ENCODE results near the gene SLC12A6. TPM values are rescaled to one million over a fixed set of nuclear protein-coding genes. Genes with fewer than 3 reads are reported as not detected.

SLC12A6 gene
- total RNA-seq, 2 experiments from 2014 or later = 11.5 to 14.9 TPM

- POLR2A ChIA-PET = interaction anchor here (1.0 to 1.5 kb wide), 3 partner anchors 9 to 18 kb away, joined by 3 to 4 read pairs (median 3); partner anchors contain the start of genes NOP10 and NUTM1
Observed at GRCh38 chr15:34325368-34325767, 12.2 kb downstream of the SLC12A6 start.

GRCh38 chr15:34324933-34325332, 12.6 kb downstream of the SLC12A6 start:
- H4K20me1 ChIP-seq (ENCODE audit: insufficient read depth, low read length) = no peaks in the 10 kb centered on the region
- BruUV-seq (replicated peaks) = no TSS peak
- DNase-seq (ENCODE audit: low spot score) = no peak
- H3K4me2 ChIP-seq (ENCODE audit: low read length) = no peak overlapping the region
- H3K79me2 ChIP-seq (ENCODE audit: insufficient read depth, low read depth, low read length) = no peaks in the 10 kb centered on the region
- intact Hi-C loops (cut with micrococcal nuclease; ENCODE audit: unreplicated experiment) = no loop called here
- no peak overlapping the region for H3K27ac ChIP-seq (ENCODE audit: low read depth, low read length, poor library complexity, severe bottlenecking)
- TF ChIP-seq, protein P1, sequence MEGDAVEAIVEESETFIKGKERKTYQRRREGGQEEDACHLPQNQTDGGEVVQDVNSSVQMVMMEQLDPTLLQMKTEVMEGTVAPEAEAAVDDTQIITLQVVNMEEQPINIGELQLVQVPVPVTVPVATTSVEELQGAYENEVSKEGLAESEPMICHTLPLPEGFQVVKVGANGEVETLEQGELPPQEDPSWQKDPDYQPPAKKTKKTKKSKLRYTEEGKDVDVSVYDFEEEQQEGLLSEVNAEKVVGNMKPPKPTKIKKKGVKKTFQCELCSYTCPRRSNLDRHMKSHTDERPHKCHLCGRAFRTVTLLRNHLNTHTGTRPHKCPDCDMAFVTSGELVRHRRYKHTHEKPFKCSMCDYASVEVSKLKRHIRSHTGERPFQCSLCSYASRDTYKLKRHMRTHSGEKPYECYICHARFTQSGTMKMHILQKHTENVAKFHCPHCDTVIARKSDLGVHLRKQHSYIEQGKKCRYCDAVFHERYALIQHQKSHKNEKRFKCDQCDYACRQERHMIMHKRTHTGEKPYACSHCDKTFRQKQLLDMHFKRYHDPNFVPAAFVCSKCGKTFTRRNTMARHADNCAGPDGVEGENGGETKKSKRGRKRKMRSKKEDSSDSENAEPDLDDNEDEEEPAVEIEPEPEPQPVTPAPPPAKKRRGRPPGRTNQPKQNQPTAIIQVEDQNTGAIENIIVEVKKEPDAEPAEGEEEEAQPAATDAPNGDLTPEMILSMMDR (conservative IDR thresholded peaks at IDR 0.05; ENCODE audit: low read length) = no peak
- no peak for TF ChIP-seq EZH2phosphoT487 (IDR thresholded peaks at IDR 0.05; ENCODE audit: borderline replicate concordance, low read depth, low read length)
- H3K9me2 ChIP-seq (ENCODE audit: insufficient read depth, low read length) = no peaks in the 10 kb centered on the region
- no peak overlapping the region for H3K4me3 ChIP-seq (ENCODE audit: low read depth, low read length, poor library complexity, severe bottlenecking)
- no peaks in the 10 kb centered on the region for H3K36me3 ChIP-seq (ENCODE audit: insufficient read depth, low read length)
- ChIA-PET POLR2A (interaction anchor here (1.0 to 1.5 kb wide), 2 partner anchors 9 to 18 kb away, joined by 3 to 4 read pairs; partner anchors contain the start of genes NOP10 and NUTM1), CTCF (ENCODE audit: unreplicated experiment) (no interaction called here)
- H3K4me1 ChIP-seq (ENCODE audit: insufficient read depth, low read length, poor library complexity, severe bottlenecking) = peaks cover 6% of the 10 kb centered on the region
- no peaks in the 10 kb centered on the region for H3K9me3 ChIP-seq (ENCODE audit: low read length)
- H2AFZ ChIP-seq (ENCODE audit: low read length) = no peak overlapping the region

More at GRCh38 chr15:34325368-34325767, 12.2 kb downstream of the SLC12A6 start:
- no TSS peak for BruUV-seq (replicated peaks)
- no peaks in the 10 kb centered on the region for H3K36me3 ChIP-seq (ENCODE audit: insufficient read depth, low read length)
- CTCF ChIA-PET (ENCODE audit: unreplicated experiment) = no interaction called here
- H3K4me1 ChIP-seq (ENCODE audit: insufficient read depth, low read length, poor library complexity, severe bottlenecking) = peaks cover 6% of the 10 kb centered on the region
- no peak for TF ChIP-seq EZH2phosphoT487 (IDR thresholded peaks at IDR 0.05; ENCODE audit: borderline replicate concordance, low read depth, low read length)
- TF ChIP-seq, protein P1 (conservative IDR thresholded peaks at IDR 0.05; ENCODE audit: low read length) = no peak
- no peak overlapping the region for H3K27ac ChIP-seq (ENCODE audit: low read depth, low read length, poor library complexity, severe bottlenecking)
- intact Hi-C loops (cut with micrococcal nuclease; ENCODE audit: unreplicated experiment) = no loop called here
- no peak overlapping the region for H3K4me2 ChIP-seq (ENCODE audit: low read length)
- no peaks in the 10 kb centered on the region for H4K20me1 ChIP-seq (ENCODE audit: insufficient read depth, low read length)
- H3K9me2 ChIP-seq (ENCODE audit: insufficient read depth, low read length) = no peaks in the 10 kb centered on the region
- no peaks in the 10 kb centered on the region for H3K79me2 ChIP-seq (ENCODE audit: insufficient read depth, low read depth, low read length)
- no peak for DNase-seq (ENCODE audit: low spot score)
- no peaks in the 10 kb centered on the region for H3K9me3 ChIP-seq (ENCODE audit: low read length)
- no peak overlapping the region for H3K4me3 ChIP-seq (ENCODE audit: low read depth, low read length, poor library complexity, severe bottlenecking)
- H2AFZ ChIP-seq (ENCODE audit: low read length) = no peak overlapping the region

- BruUV-seq (replicated peaks) = no TSS peak
- H3K4me3 ChIP-seq (ENCODE audit: low read depth, low read length, poor library complexity, severe bottlenecking) = no peak overlapping the region
- H3K9me2 ChIP-seq (ENCODE audit: insufficient read depth, low read length) = no peaks in the 10 kb centered on the region
- intact Hi-C loops (cut with micrococcal nuclease; ENCODE audit: unreplicated experiment) = no loop called here
- no peak overlapping the region for H2AFZ ChIP-seq (ENCODE audit: low read length)
- no peaks in the 10 kb centered on the region for H3K36me3 ChIP-seq (ENCODE audit: insufficient read depth, low read length)
- no peak for DNase-seq (ENCODE audit: low spot score)
- H3K4me1 ChIP-seq (ENCODE audit: insufficient read depth, low read length, poor library complexity, severe bottlenecking) = peaks cover 12% of the 10 kb centered on the region
- TF ChIP-seq EZH2phosphoT487 (IDR thresholded peaks at IDR 0.05; ENCODE audit: borderline replicate concordance, low read depth, low read length) = no peak
- TF ChIP-seq, protein P1 (conservative IDR thresholded peaks at IDR 0.05; ENCODE audit: low read length) = no peak
- ChIA-PET POLR2A (interaction anchor here (1.0 kb wide), 1 partner anchor 14 kb away, joined by 4 read pairs; no protein-coding TSS in a partner anchor), CTCF (ENCODE audit: unreplicated experiment) (no interaction called here)
- no peaks in the 10 kb centered on the region for H3K79me2 ChIP-seq (ENCODE audit: insufficient read depth, low read depth, low read length)
- H4K20me1 ChIP-seq (ENCODE audit: insufficient read depth, low read length) = no peaks in the 10 kb centered on the region
- H3K4me2 ChIP-seq (ENCODE audit: low read length) = no peak overlapping the region
- no peaks in the 10 kb centered on the region for H3K9me3 ChIP-seq (ENCODE audit: low read length)
- no peak overlapping the region for H3K27ac ChIP-seq (ENCODE audit: low read depth, low read length, poor library complexity, severe bottlenecking)
Observed at GRCh38 chr15:34323217-34323616, 14.4 kb downstream of the SLC12A6 start.
